H1 (cell line): ENCODE results near the gene PQBP1. TPM values are rescaled to one million over a fixed set of nuclear protein-coding genes. Genes with fewer than 3 reads are reported as not detected.

Experiments
- CTCF ChIA-PET: fragments of 300-600 bp; sonication (Branson Sonifier 250); formaldehyde crosslinking; loops from one replicate; lab custom pipeline; 2021; ENCODE audit not compliant: partially characterized antibody; lab: Charles Lee
- POLR2A ChIA-PET: fragments of 300-600 bp; sonication (Branson Sonifier 250); formaldehyde crosslinking; loops from one replicate; lab custom pipeline; 2021; ENCODE audit warnings: inconsistent platforms; ENCODE audit not compliant: partially characterized antibody; lab: Charles Lee
- DNase-seq, 2 experiments: peaks; one replicate each; pipeline versions ENCODE4 v3.0.0 to v3.0.0-alpha.2; 2010 to 2022; ENCODE audit warnings: low spot score in 2 of 2, low read depth in 1 of 2, mixed read lengths in 1 of 2
- FAIRE-seq: peaks from 2 replicates; lab custom pipeline; 2011; peaks lifted over from hg19 to GRCh38; lab: Jason Lieb, UNC
- H2AFZ ChIP-seq: 2 replicates; pipeline ENCODE4 v1.8.1; 2012; ENCODE audit warnings: low read length, inconsistent platforms
- H2AK5ac ChIP-seq: 2 replicates; pipeline ENCODE4 v1.6.1; 2013; ENCODE audit warnings: low read depth, low read length
- H2BK120ac ChIP-seq: replicated peaks from 2 replicates; pipeline ENCODE3; 2013; ENCODE audit warnings: low read depth, low read length, inconsistent platforms
- H2BK12ac ChIP-seq: 2 replicates; pipeline ENCODE4 v1.6.1; 2013; ENCODE audit warnings: low read depth, low read length
- H2BK15ac ChIP-seq: 2 replicates; pipeline ENCODE4 v1.6.1; 2013; ENCODE audit warnings: low read length
- H2BK20ac ChIP-seq: 2 replicates; pipeline ENCODE4 v1.6.1; 2013; ENCODE audit warnings: low read length
- H2BK5ac ChIP-seq: 2 replicates; pipeline ENCODE4 v1.6.1; 2013; ENCODE audit warnings: low read depth, low read length
- H3K14ac ChIP-seq: 2 replicates; pipeline ENCODE4 v1.6.1; 2013; ENCODE audit warnings: inconsistent platforms; ENCODE audit not compliant: insufficient read length
- H3K18ac ChIP-seq: 2 replicates; pipeline ENCODE4 v1.6.1; 2013; ENCODE audit warnings: low read length; ENCODE audit errors: extremely low read depth
- H3K23ac ChIP-seq: 2 replicates; pipeline ENCODE4 v1.6.1; 2013; ENCODE audit warnings: inconsistent platforms; ENCODE audit not compliant: insufficient read length
- H3K23me2 ChIP-seq: 2 replicates; pipeline ENCODE4 v1.6.1; 2013; ENCODE audit warnings: low read depth, low read length
- H3K27ac ChIP-seq: 2 replicates; pipeline ENCODE4 v1.6.1; 2011; ENCODE audit warnings: low read depth, low read length, inconsistent platforms
- H3K27me3 ChIP-seq, 4 experiments: replicated peaks in 1 of 4; 1 replicate in 1 of 4; 2 replicates in 3 of 4; pipeline versions ENCODE4 v1.6.1 to v1.8.1; 2011 to 2013; ENCODE audit warnings: low read length in 3 of 4, mild to moderate bottlenecking in 3 of 4, inconsistent platforms in 2 of 4, mixed read lengths in 2 of 4, moderate library complexity in 1 of 4; ENCODE audit not compliant: control insufficient read depth in 3 of 4, insufficient read depth in 3 of 4; ENCODE audit errors: extremely low read depth in 1 of 4
- H3K36me3 ChIP-seq, 4 experiments: 2 replicates each; pipeline versions ENCODE4 v1.6.1 to v1.8.1; 2011 to 2013; ENCODE audit warnings: mild to moderate bottlenecking in 4 of 4, low read length in 3 of 4, moderate library complexity in 2 of 4, control low read depth in 1 of 4, inconsistent platforms in 1 of 4; ENCODE audit not compliant: insufficient read depth in 4 of 4, control insufficient read depth in 2 of 4
- H3K4ac ChIP-seq: replicated peaks from 2 replicates; pipeline ENCODE3; 2013; ENCODE audit warnings: low read length, low read depth, mixed read lengths, inconsistent platforms; ENCODE audit not compliant: insufficient read length
- H3K4me1 ChIP-seq, 4 experiments: replicated peaks in 1 of 4; 1 replicate in 1 of 4; 2 replicates in 3 of 4; pipeline versions ENCODE4 v1.6.1 to v1.8.1; 2011 to 2013; ENCODE audit warnings: low read length in 3 of 4, inconsistent platforms in 2 of 4, mixed read lengths in 1 of 4; ENCODE audit not compliant: insufficient read depth in 4 of 4, control insufficient read depth in 3 of 4
- H3K4me2 ChIP-seq, 2 experiments: 2 replicates each; pipeline versions ENCODE4 v1.6.1 to v1.8.1; 2011 to 2013; ENCODE audit warnings: low read depth in 2 of 2, low read length in 2 of 2, control low read depth in 1 of 2, inconsistent platforms in 1 of 2, mild to moderate bottlenecking in 1 of 2; ENCODE audit not compliant: insufficient read depth in 1 of 2
- H3K4me3 ChIP-seq, 4 experiments: fragments of 200-600, 300-600 bp in 1 of 4; sonication (generic), shearing (Covaris generic), sonication (Bioruptor Twin) in 1 of 4; 2 replicates each; pipeline versions ENCODE4 v1.5.1 to v1.8.1; 2011 to 2016; ENCODE audit warnings: low read length in 4 of 4, low read depth in 3 of 4, control low read depth in 2 of 4, inconsistent platforms in 2 of 4, mild to moderate bottlenecking in 2 of 4, mixed read lengths in 1 of 4, moderate library complexity in 1 of 4; ENCODE audit not compliant: insufficient read depth in 2 of 4; ENCODE audit errors: extremely low read depth in 1 of 4
- H3K56ac ChIP-seq: replicated peaks from 2 replicates; pipeline ENCODE3; 2013; ENCODE audit warnings: low read depth, mild to moderate bottlenecking, mixed read lengths, low read length, inconsistent platforms; ENCODE audit not compliant: insufficient read length
- H3K79me1 ChIP-seq: 2 replicates; pipeline ENCODE4 v1.6.1; 2013; ENCODE audit warnings: low read depth, low read length, control low read depth
- H3K79me2 ChIP-seq, 2 experiments: 2 replicates each; pipeline versions ENCODE4 v1.6.1 to v1.8.1; 2012 to 2013; ENCODE audit warnings: low read length in 2 of 2, mild to moderate bottlenecking in 2 of 2, inconsistent platforms in 1 of 2; ENCODE audit not compliant: insufficient read depth in 2 of 2, control insufficient read depth in 1 of 2
- H3K9ac ChIP-seq, 4 experiments: replicated peaks in 1 of 4; 1 replicate in 1 of 4; 2 replicates in 3 of 4; pipeline versions ENCODE4 v1.6.1 to v1.8.1; 2011 to 2013; ENCODE audit warnings: low read depth in 3 of 4, low read length in 3 of 4, control low read depth in 2 of 4, mild to moderate bottlenecking in 2 of 4, moderate library complexity in 2 of 4, inconsistent platforms in 1 of 4; ENCODE audit errors: extremely low read depth in 1 of 4
- H3K9me3 ChIP-seq, 2 experiments: 2 replicates each; pipeline versions ENCODE4 v1.6.1 to v1.8.1; 2012 to 2013; ENCODE audit warnings: mild to moderate bottlenecking in 2 of 2, moderate library complexity in 2 of 2, control low read depth in 1 of 2, inconsistent platforms in 1 of 2, low read depth in 1 of 2, low read length in 1 of 2, mixed read lengths in 1 of 2; ENCODE audit not compliant: insufficient read depth in 2 of 2
- H4K20me1 ChIP-seq, 2 experiments: replicated peaks in 1 of 2; 2 replicates each; pipeline versions ENCODE3 to v1.8.1; 2011 to 2013; ENCODE audit warnings: inconsistent platforms in 2 of 2, low read length in 2 of 2, mild to moderate bottlenecking in 1 of 2; ENCODE audit not compliant: insufficient read depth in 2 of 2, control insufficient read depth in 1 of 2
- H4K5ac ChIP-seq: 2 replicates; pipeline ENCODE4 v1.6.1; 2013; ENCODE audit warnings: low read length, low read depth, mixed read lengths, inconsistent platforms; ENCODE audit not compliant: insufficient read length
- H4K8ac ChIP-seq: 2 replicates; pipeline ENCODE4 v1.8.0; 2013; ENCODE audit warnings: mild to moderate bottlenecking, moderate library complexity, low read length, inconsistent platforms; ENCODE audit not compliant: insufficient read depth; ENCODE audit errors: extremely low read depth
- H4K91ac ChIP-seq: replicated peaks from 2 replicates; pipeline ENCODE3; 2013; ENCODE audit warnings: low read length, mixed read lengths, inconsistent platforms; ENCODE audit not compliant: insufficient read length
- POLR2AphosphoS5 ChIP-seq: IDR thresholded peaks from 2 replicates; pipeline ENCODE4 v1.6.1; 2011; ENCODE audit warnings: low read depth, low read length
- ZNF274 ChIP-seq: IDR thresholded peaks from 2 replicates; pipeline ENCODE4 v1.7.0; 2012; ENCODE audit warnings: low read length, borderline replicate concordance; ENCODE audit errors: extremely low read depth
- WGBS, 2 experiments: shearing (Covaris generic) in 1 of 2; methylation state at CpG; one replicate each; pipeline versions ENCODE4 v1.1.6 to v1.1.7; 2013 to 2015; ENCODE audit warnings: low lambda C conversion rate in 2 of 2, mixed read lengths in 2 of 2, inconsistent platforms in 1 of 2, low coverage in 1 of 2, missing lambda C conversion rate in 1 of 2; ENCODE audit not compliant: insufficient replicate concordance in 2 of 2, insufficient coverage in 1 of 2, insufficient read length in 1 of 2; ENCODE audit errors: extremely low coverage in 1 of 2, missing lambda C conversion rate in 1 of 2; 5-methylcytosine and 5-hydroxymethylcytosine counted together
- polyA plus RNA-seq, 7 experiments: library from polyadenylated mRNA; depleted of rRNA in 3 of 7; stranded (reverse) in 5 of 7; unstranded in 2 of 7; fragments of >200 nt in 5 of 7; fragments of 200-250 nt in 2 of 7; gene quantifications; 1 replicate in 5 of 7; 2 replicates in 1 of 7; 4 replicates in 1 of 7; pipeline versions ENCODE4 v1.2.1 to v1.2.3, GENCODE V29; 2011 to 2013; ENCODE audit warnings: missing spikeins in 2 of 7, mixed read lengths in 2 of 7
- total RNA-seq: library from RNA; stranded (reverse); fragmentation: NEBNext Ultra II Directional; extraction: Animal tissue kit (Norgen Biotek cat#: 25700); gene quantifications from 2 replicates; pipeline ENCODE4 v1.2.1, GENCODE V29; 2021

Gene PQBP1
- total and polyA plus RNA-seq, 2 of the 8 experiments (the other 6 are each of a cell fraction or from before 2014, with no cell fraction given), result 91.7 to 95.9 TPM

- H3K56ac ChIP-seq, result no peak overlapping the region
- H3K4me2 ChIP-seq, result no peak overlapping the region; a peak in 1 of 4 replicates
- POLR2A ChIA-PET, result interaction anchor here (1.2 to 2.9 kb wide), 3 partner anchors 19 to 50 kb away, joined by 3 to 15 read pairs (median 6); partner anchors contain the start of gene SLC35A2
- CTCF ChIA-PET, result interaction anchor here (1.3 to 1.7 kb wide), 2 partner anchors 79 to 87 kb away, joined by 3 read pairs; partner anchors contain the start of gene KCND1
- H3K4me1 ChIP-seq, result peaks cover 0 to 4% (median 2%) of the 10 kb centered on the region in 4 experiments; a peak in 2 of 7 replicates
- no peaks in the 10 kb centered on the region for H3K9me3 ChIP-seq
- no peak overlapping the region for H3K4me3 ChIP-seq
- H4K5ac ChIP-seq, result no peak overlapping the region
- H3K23ac ChIP-seq, result no peak overlapping the region
- H4K8ac ChIP-seq, result no peak overlapping the region
- no peak for FAIRE-seq
- no peak overlapping the region for H3K9ac ChIP-seq
- no peak overlapping the region for H3K14ac ChIP-seq
- peaks cover 10% of the 10 kb centered on the region for H3K23me2 ChIP-seq
- H3K79me2 ChIP-seq, result peaks cover 0 to 14% of the 10 kb centered on the region in 2 experiments; a peak in 2 of 4 replicates
- no peak overlapping the region for H3K4ac ChIP-seq
- H2BK5ac ChIP-seq, result no peak overlapping the region
- no peak overlapping the region for H4K91ac ChIP-seq
- no peak overlapping the region for H3K27ac ChIP-seq
- H4K20me1 ChIP-seq, result peaks cover 3 to 8% of the 10 kb centered on the region in 2 experiments
- 100% methylated on average over 3 of the region's 4 CpGs; no CpG with 5 or more reads in 1 of the 2 experiments for WGBS, 2 experiments
- H3K18ac ChIP-seq, result no peak overlapping the region
- DNase-seq, result no peak
- no peaks in the 10 kb centered on the region for H3K27me3 ChIP-seq
- peaks cover 0 to 7% (median 3%) of the 10 kb centered on the region in 4 experiments; a peak in 2 of 8 replicates for H3K36me3 ChIP-seq
- H2AK5ac ChIP-seq, result no peak overlapping the region
- no peak overlapping the region for H2BK20ac ChIP-seq
- H2BK12ac ChIP-seq, result no peak overlapping the region
- TF ChIP-seq POLR2AphosphoS5, result no peak
- TF ChIP-seq ZNF274, result no peak
- H3K79me1 ChIP-seq, result no peaks in the 10 kb centered on the region; the same call in 1 of the 2 replicates
- no peak overlapping the region for H2BK120ac ChIP-seq
- H2AFZ ChIP-seq, result no peak overlapping the region
- no peak overlapping the region for H2BK15ac ChIP-seq
Observed at GRCh38 chrX:48892896-48893295, 4.8 kb upstream of the PQBP1 start.
